Stimulated activated CD8-positive, alpha-beta memory T cell treated with anti-CD3 and anti-CD28 coated beads, Interleukin-2, amount 100 ng/mL, for 48 hours (primary cell): ENCODE results near the gene PROM1.

ENCODE experiments used
- DNase-seq, 2 donors: peaks; one replicate each; pipeline ENCODE4 v3.0.0-alpha.2; 2020; ENCODE audit warnings: low read depth in 2 of 2

The PROM1 gene

GRCh38 chr4:16026160-16026761 lies 57.6 kb downstream of the PROM1 start:
- no peak for DNase-seq

GRCh38 chr4:16025268-16025667 lies 58.6 kb downstream of the PROM1 start:
- DNase-seq: no peak

GRCh38 chr4:16023776-16024408 lies 59.9 kb downstream of the PROM1 start:
- DNase-seq: no peak

GRCh38 chr4:16021804-16022560 lies 61.8 kb downstream of the PROM1 start:
- no peak for DNase-seq

GRCh38 chr4:16019649-16020048 lies 64.2 kb downstream of the PROM1 start:
- no peak for DNase-seq

GRCh38 chr4:16018841-16019240 lies 65.0 kb downstream of the PROM1 start:
- no peak for DNase-seq

GRCh38 chr4:16018061-16018676 lies 65.7 kb downstream of the PROM1 start:
- no peak for DNase-seq

GRCh38 chr4:16016536-16016935 lies 67.3 kb downstream of the PROM1 start:
- DNase-seq: no peak

- no peak for DNase-seq
Measured at GRCh38 chr4:16011173-16011572, 72.7 kb downstream of the PROM1 start.

GRCh38 chr4:16009153-16009552 lies 74.7 kb downstream of the PROM1 start:
- DNase-seq: no peak

- DNase-seq: no peak
Measured at GRCh38 chr4:16007471-16008095, 76.2 kb downstream of the PROM1 start.

GRCh38 chr4:16006771-16007446 lies 76.9 kb downstream of the PROM1 start:
- DNase-seq: no peak

GRCh38 chr4:16005676-16006075 lies 78.1 kb downstream of the PROM1 start:
- DNase-seq: no peak

GRCh38 chr4:16001484-16001858 lies 82.4 kb downstream of the PROM1 start:
- peak in 1 of 2 donors; percentile 25 for DNase-seq

GRCh38 chr4:16000708-16001483 lies 82.9 kb downstream of the PROM1 start:
- no peak for DNase-seq

GRCh38 chr4:15996773-15997172 lies 87.0 kb downstream of the PROM1 start:
- DNase-seq: no peak

GRCh38 chr4:15995826-15996225 lies 88.0 kb downstream of the PROM1 start:
- DNase-seq: no peak

GRCh38 chr4:15992167-15992485 lies 91.7 kb downstream of the PROM1 start:
- DNase-seq: no peak

GRCh38 chr4:15990570-15991285 lies 93.1 kb downstream of the PROM1 start:
- no peak for DNase-seq

GRCh38 chr4:15989424-15989823 lies 94.4 kb downstream of the PROM1 start:
- no peak for DNase-seq
